ENCODE measurements around the gene UPK2. TPM values are rescaled to one million over a fixed set of nuclear protein-coding genes. Genes with fewer than 3 reads are reported as not detected.
A peak's percentile ranks its signal among the peaks of the same experiment; 100 is the strongest.
"Not testable (repeated sequence)": the region's sequence is repeated elsewhere in the genome, so short reads cannot be mapped to it uniquely, and the experiment has no call there.

The UPK2 gene
- polyA plus RNA-seq, 1 donor from 2014 or later: not detected

DNA sequence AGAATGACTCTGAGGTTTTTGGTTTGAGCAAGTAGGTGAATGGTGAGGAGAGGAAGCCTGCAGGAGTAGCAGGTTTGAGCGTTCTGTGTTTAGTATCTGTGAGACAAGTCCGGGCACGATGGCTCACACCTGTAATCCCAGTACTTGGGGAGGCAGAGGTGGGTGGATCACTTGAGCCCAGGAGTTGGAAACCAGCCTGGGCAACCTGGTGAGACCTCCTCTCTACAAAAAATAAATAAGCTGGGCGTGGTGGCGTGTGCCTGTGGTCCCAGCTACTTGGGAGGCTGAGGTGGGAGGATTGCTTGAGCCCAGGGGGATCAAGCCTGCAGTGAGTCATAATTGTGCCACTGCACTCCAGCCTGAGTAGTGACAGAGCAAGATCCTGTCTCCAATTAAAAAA lies 32.2 kb downstream of the UPK2 start:
- Histone ChIP-seq H3K4me2 (ENCODE audit: low read length) (no peak overlapping the region), H3F3A (ENCODE audit: insufficient read depth, low read length, poor library complexity, severe bottlenecking) (no peaks in the 10 kb centered on the region), H3K36me3 (ENCODE audit: insufficient read depth, low read length) (no peaks in the 10 kb centered on the region), H3K79me2 (replicated peaks; ENCODE audit: insufficient read depth, low read length) (no peaks in the 10 kb centered on the region), H3K4me3 (ENCODE audit: low read length) (no peak overlapping the region), H3K27ac (ENCODE audit: low read length) (no peak overlapping the region), H3K9me3 (ENCODE audit: low read length) (no peaks in the 10 kb centered on the region), H4K20me1 (ENCODE audit: insufficient read depth) (no peaks in the 10 kb centered on the region), H3K27me3 (ENCODE audit: insufficient read depth, low read depth, low read length) (no peaks in the 10 kb centered on the region), H2AFZ (ENCODE audit: low read depth, low read length) (no peak overlapping the region), H3K9ac (ENCODE audit: low read length) (no peak overlapping the region), H3K9me2 (ENCODE audit: insufficient read depth, low read length) (no peaks in the 10 kb centered on the region)
- TF ChIP-seq TAF1 (IDR thresholded peaks at IDR 0.05; ENCODE audit: low read depth): no peak
- no peak for TF ChIP-seq EZH2 (IDR thresholded peaks at IDR 0.05; ENCODE audit: borderline replicate concordance, insufficient read depth, low read length, poor library complexity, severe bottlenecking)
- TF ChIP-seq, protein P1, sequence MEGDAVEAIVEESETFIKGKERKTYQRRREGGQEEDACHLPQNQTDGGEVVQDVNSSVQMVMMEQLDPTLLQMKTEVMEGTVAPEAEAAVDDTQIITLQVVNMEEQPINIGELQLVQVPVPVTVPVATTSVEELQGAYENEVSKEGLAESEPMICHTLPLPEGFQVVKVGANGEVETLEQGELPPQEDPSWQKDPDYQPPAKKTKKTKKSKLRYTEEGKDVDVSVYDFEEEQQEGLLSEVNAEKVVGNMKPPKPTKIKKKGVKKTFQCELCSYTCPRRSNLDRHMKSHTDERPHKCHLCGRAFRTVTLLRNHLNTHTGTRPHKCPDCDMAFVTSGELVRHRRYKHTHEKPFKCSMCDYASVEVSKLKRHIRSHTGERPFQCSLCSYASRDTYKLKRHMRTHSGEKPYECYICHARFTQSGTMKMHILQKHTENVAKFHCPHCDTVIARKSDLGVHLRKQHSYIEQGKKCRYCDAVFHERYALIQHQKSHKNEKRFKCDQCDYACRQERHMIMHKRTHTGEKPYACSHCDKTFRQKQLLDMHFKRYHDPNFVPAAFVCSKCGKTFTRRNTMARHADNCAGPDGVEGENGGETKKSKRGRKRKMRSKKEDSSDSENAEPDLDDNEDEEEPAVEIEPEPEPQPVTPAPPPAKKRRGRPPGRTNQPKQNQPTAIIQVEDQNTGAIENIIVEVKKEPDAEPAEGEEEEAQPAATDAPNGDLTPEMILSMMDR (IDR thresholded peaks at IDR 0.05; ENCODE audit: poor library complexity, severe bottlenecking): no peak
- TF ChIP-seq RAD21 (conservative IDR thresholded peaks at IDR 0.05): no peak
- no peak for TF ChIP-seq SMC3 (conservative IDR thresholded peaks at IDR 0.05; ENCODE audit: poor library complexity)

DNA sequence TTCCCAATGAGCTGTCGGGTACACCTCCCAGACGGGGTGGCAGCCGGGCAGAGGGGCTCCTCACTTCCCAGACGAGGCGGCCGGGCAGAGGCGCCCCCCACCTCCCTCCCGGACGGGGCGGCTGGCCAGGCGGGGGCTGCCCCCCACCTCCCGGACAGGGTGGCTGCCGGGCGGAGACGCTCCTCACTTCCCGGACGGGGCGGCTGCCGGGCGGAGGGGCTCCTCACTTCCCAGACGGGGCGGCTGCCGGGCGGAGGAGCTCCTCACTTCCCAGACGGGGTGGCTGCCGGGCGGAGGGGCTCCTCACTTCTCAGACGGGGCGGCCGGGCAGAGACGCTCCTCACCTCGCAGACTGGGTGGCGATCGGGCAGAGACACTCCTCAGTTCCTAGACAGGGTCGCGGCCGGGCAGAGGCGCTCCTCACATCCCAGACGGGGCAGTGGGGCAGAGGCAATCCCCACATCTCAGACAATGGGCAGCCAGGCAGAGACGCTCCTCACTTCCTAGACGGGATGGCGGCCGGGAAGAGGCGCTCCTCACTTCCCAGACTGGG lies 35.5 kb downstream of the UPK2 start:
- not testable (repeated sequence) for H4K20me1 ChIP-seq (ENCODE audit: insufficient read depth); H3F3A ChIP-seq (ENCODE audit: insufficient read depth, low read length, poor library complexity, severe bottlenecking); H3K36me3 ChIP-seq (ENCODE audit: insufficient read depth, low read length); H3K9me3 ChIP-seq (ENCODE audit: low read length); H3K79me2 ChIP-seq (replicated peaks; ENCODE audit: insufficient read depth, low read length); H3K4me2 ChIP-seq (ENCODE audit: low read length); H3K9ac ChIP-seq (ENCODE audit: low read length); H3K27ac ChIP-seq (ENCODE audit: low read length); H3K27me3 ChIP-seq (ENCODE audit: insufficient read depth, low read depth, low read length); H3K9me2 ChIP-seq (ENCODE audit: insufficient read depth, low read length); H3K4me3 ChIP-seq (ENCODE audit: low read length); H2AFZ ChIP-seq (ENCODE audit: low read depth, low read length)

DNA sequence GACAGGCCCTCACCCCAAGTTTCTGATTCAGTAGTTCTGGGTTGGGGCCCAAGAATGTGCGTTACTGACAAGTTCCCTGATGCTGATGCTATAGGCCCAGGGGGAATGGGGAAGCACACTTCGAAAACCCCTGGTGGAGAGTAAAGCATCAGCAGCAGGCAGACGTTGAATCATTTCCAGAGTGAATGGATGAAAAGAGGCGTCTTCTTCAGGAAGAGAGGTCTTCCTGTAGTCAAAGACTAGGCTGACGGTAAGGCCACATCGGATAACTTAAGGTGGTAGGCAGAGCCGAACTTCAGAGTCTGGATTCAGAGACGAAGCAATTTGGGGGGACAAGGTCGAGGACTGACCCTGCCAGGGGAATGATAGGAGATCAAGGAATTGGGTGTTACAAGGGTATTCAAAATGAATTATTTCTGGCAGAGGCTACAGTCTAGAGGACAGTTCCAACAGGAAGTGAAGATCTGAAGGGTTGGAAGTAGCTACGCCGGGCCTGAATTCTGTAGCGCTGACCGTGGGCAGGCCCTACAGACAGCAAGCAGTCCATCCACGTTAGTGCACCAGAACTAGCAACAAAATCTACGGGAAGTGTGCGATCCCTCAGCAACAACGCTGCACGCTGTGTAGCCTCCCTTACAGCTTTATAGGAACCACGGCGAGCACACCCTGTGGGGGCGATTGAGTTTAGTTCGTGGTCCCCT lies 41.0 kb downstream of the UPK2 start:
- H2AFZ ChIP-seq (ENCODE audit: low read depth, low read length): peak overlapping the region; percentile 87
- peak overlapping the region; percentile 95 for H3K4me3 ChIP-seq (ENCODE audit: low read length)
- TF ChIP-seq, protein P1 (IDR thresholded peaks at IDR 0.05; ENCODE audit: poor library complexity, severe bottlenecking): peak; percentile 15
- TF ChIP-seq TAF1 (IDR thresholded peaks at IDR 0.05; ENCODE audit: low read depth): no peak
- H3K36me3 ChIP-seq (ENCODE audit: insufficient read depth, low read length): no peaks in the 10 kb centered on the region
- H4K20me1 ChIP-seq (ENCODE audit: insufficient read depth): no peaks in the 10 kb centered on the region
- no peaks in the 10 kb centered on the region for H3K79me2 ChIP-seq (replicated peaks; ENCODE audit: insufficient read depth, low read length)
- peak overlapping the region; percentile 63 for H3K27ac ChIP-seq (ENCODE audit: low read length)
- H3K9me3 ChIP-seq (ENCODE audit: low read length): no peaks in the 10 kb centered on the region
- H3K27me3 ChIP-seq (ENCODE audit: insufficient read depth, low read depth, low read length): no peaks in the 10 kb centered on the region
- H3K9ac ChIP-seq (ENCODE audit: low read length): peak overlapping the region; percentile 82
- H3K4me2 ChIP-seq (ENCODE audit: low read length): peak overlapping the region; percentile 76
- no peaks in the 10 kb centered on the region for H3F3A ChIP-seq (ENCODE audit: insufficient read depth, low read length, poor library complexity, severe bottlenecking)
- H3K9me2 ChIP-seq (ENCODE audit: insufficient read depth, low read length): no peaks in the 10 kb centered on the region

Data from neural cell (in vitro differentiated cells).